HG03558 (cell line): ENCODE measurements around the gene CXCR6.

Experiments used
- ATAC-seq: cut with Tn5 transposase; IDR thresholded peaks from one replicate; pipeline ENCODE4 v1.9.1; 2021; ENCODE audit warnings: moderate number of reproducible peaks; ENCODE audit not compliant: unreplicated experiment; ENCODE audit errors: extremely low read depth

CXCR6 gene

GRCh38 chr3:45943207-45943846, at the start of gene CXCR6:
Gene CXCR6, plus strand, starts transcription at chr3:45943464. Its CDS starts 3,018 bp downstream, at chr3:45946482.
- no peak for ATAC-seq

DNA sequence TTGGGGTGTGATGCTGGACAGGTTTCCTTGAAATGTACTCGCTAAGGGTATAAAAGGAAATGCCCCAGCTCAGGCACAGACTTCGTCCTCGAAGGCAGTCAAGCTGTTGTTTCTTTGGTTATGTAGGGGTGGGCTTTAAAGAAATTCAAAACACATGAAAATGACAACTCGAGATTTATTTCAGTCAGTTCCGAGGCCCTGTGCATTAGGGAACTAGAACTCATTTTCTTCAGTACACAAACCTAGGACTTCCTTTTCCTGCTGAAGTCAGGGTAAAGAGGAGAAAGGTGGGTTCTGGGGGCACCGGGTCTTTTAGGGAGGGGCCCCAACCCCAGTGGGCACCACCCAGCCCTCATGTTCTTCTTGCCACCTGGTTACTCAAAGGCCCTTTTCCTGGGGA, 49.2 kb upstream of the CXCR6 start:
- no peak for ATAC-seq

- no peak for ATAC-seq
Measured at GRCh38 chr3:45895686-45896468, 47.4 kb upstream of the CXCR6 start.

- ATAC-seq, result no peak
Measured at GRCh38 chr3:45896956-45897355, 46.3 kb upstream of the CXCR6 start.

- no peak for ATAC-seq
Measured at GRCh38 chr3:45904931-45905330, 38.3 kb upstream of the CXCR6 start.

DNA sequence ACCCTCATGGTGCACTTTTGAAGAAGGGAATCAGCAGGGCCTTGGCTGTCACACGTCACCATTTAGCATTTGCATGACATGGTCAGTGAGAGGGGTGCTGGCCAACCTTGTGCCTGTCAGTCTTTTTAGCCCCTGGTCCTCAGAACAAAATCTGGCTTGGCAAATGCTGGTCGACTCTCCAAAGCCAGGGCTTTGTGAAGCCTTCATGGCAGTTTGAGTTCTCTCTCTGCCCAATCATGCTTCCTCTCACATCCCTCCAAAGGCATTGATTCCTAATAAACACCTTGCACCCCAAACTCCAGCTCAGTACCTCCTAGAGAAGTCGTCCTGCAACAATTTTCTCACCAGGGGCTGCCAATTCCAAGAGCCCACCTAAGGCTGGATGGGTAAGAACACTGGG, 37.5 kb upstream of the CXCR6 start:
- ATAC-seq, result no peak

GRCh38 chr3:45906681-45907407, 36.4 kb upstream of the CXCR6 start:
- no peak for ATAC-seq

- no peak for ATAC-seq
Measured at GRCh38 chr3:45907769-45908705, 35.2 kb upstream of the CXCR6 start.

DNA sequence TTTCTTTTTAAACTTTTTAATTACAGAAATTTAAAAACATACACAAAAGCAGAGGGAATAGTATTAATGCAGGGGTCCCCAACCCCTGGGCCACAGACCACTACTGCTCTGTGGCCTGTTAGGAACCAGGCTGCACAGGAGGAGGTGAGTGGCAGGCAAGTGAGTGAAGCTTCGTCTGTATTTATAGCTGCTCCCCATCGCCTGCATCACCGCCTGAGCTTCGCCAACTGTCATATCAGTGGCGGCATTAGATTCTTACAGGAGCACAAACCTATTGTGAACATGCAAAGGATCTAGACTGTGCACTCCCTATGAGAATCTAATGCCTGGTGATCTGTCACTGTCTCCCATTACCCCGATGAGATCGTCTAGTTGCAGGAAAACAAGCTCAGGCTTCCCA, 34.5 kb upstream of the CXCR6 start:
- ATAC-seq, result no peak

DNA sequence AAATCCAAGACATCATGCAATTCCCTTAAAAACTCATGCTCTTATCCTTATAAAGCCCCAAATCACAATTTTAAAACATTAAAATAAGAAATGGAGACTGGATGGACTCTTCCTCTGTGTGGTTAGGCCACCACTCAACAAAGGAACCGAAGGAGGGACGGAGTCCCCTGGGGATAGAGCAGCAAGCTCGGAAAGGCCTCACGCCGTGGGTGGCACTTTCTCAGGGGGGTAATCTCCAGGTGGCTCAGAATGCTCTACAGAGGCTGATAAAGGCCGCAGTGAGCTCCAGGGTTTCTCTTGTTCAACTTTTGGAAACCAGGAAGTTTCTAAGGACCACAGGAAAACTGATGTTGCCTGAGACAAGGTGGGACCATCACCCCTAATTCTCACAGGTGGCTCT, 33.7 kb upstream of the CXCR6 start:
- ATAC-seq, result no peak

- ATAC-seq, result no peak
Measured at GRCh38 chr3:45910892-45911291, 32.4 kb upstream of the CXCR6 start.

DNA sequence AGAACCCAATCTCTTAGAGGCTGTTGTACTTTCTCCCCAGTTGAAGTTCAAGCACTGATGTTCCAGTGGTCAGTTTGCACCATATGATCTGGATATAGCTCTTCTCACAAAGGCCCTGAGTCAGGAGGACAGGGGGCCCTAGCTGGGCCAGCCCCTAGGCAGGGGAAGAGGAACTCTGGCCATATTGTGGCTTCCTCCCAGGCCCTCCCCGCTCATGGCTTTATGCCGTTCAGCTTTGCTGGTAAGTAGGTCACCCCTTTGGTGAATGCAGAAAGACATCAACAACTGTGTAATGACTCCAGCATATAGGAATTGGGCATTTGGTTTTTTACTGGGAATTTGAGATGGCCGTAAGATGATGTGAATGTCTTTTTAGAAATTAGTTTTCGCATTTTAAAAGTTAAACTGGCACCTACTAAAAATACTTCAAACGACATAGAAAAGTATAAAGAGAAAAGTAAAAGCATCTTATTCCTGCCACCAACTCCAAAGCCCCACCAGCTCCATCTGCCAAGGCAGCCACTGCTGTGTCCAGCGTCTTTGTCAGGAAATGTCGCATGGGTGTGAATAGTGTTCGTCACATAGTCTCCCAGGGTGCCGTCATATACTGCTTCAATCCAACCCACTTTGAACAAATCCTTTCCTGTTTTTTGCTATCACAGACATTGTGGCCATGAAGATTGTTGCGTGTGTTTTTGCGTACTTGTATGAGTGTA, 31.6 kb upstream of the CXCR6 start:
- ATAC-seq, result no peak

- ATAC-seq, result no peak
Measured at GRCh38 chr3:45912435-45912834, 30.8 kb upstream of the CXCR6 start.

DNA sequence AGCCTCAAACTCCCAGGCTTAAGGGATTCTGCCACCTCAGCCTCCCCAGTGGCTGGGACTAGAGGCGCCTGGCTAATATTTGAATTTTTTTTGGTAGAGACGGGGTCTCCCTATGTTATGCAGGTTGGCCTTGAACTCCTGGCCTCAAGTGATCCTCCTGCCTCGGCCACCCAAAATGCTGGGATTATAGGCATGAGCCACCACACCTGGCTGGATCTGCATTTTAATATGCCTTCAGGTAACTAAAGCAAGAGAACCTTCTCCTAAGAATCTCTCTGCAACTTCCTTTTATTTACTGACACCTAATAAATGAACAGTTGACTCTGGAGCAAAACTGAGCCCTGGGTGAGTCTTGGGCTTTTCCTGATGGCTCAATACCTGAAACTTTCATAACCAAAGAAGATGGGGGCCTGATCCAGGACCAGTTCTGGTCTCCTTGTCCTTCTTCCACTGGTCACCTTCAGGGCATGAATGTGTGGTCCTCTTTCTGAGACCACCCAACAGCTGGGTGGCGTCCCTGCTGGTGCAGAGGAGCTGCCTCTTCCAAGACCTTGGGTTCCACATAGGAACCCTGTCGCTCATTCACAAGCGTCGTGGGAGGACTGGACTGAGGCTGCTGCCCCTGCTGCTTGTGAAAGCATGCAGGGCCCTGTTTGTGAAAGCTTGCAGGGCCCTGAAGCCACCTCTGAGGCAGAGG, 28.8 kb upstream of the CXCR6 start:
- no peak for ATAC-seq

DNA sequence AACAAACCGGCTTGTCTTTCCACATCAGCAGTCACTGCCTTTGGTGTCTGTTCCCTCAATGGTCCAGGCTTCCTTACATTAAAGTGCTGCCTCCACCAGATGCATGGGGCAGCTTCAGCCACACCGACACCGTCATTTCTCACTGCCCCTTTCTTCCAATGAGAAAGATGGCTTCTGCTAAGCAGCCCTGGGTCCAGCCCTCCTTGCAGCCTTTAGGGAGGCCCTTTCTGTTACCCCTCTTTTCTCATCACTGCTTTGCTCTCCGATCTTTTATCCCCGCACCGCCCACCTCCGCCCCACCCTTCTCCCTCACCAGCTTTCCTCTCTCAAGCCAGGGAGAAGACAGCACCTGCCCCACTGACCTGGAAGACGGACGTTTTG, 28.2 kb upstream of the CXCR6 start:
- ATAC-seq, result no peak

GRCh38 chr3:45915518-45916231, 27.6 kb upstream of the CXCR6 start:
- ATAC-seq, result peak; percentile 85

GRCh38 chr3:45917146-45917898, 25.9 kb upstream of the CXCR6 start:
- no peak for ATAC-seq
